OCI-LY1 (cell line): ENCODE results near the gene YPEL5.

Experiments used
- H2AFZ ChIP-seq: fragments of 200-600 bp; sonication (generic), shearing (Covaris generic); 2 replicates; pipeline ENCODE4 v1.6.0; 2014; ENCODE audit warnings: antibody characterized with exemption, mild to moderate bottlenecking, low read length
- H3F3A ChIP-seq: fragments of 200-600 bp; sonication (generic), shearing (Covaris generic); 2 replicates; pipeline ENCODE4 v1.6.0; 2014; ENCODE audit warnings: mild to moderate bottlenecking, antibody characterized with exemption, low read length, moderate library complexity; ENCODE audit not compliant: insufficient read depth
- H3K27ac ChIP-seq: fragments of 200-600 bp; sonication (generic); 2 replicates; pipeline ENCODE4 v1.5.1; 2014; ENCODE audit warnings: low read length, mixed run types, mild to moderate bottlenecking, low read depth; ENCODE audit not compliant: poor library complexity, severe bottlenecking
- H3K27me3 ChIP-seq: fragments of 200-600 bp; sonication (generic); 2 replicates; pipeline ENCODE4 v1.6.0; 2014; ENCODE audit warnings: antibody characterized with exemption, mild to moderate bottlenecking, low read length, moderate library complexity; ENCODE audit not compliant: insufficient read depth
- H3K36me3 ChIP-seq: fragments of 200-600 bp; sonication (generic); 2 replicates; pipeline ENCODE4 v1.6.1; 2014; ENCODE audit warnings: mild to moderate bottlenecking, antibody characterized with exemption, low read length, moderate library complexity, mixed read lengths; ENCODE audit not compliant: insufficient read depth
- H3K4me1 ChIP-seq: fragments of 200-600 bp; sonication (generic); 2 replicates; pipeline ENCODE4 v1.5.1; 2014; ENCODE audit warnings: mild to moderate bottlenecking, low read length, moderate library complexity; ENCODE audit not compliant: insufficient read depth, severe bottlenecking
- H3K4me2 ChIP-seq: fragments of 200-600 bp; sonication (generic), shearing (Covaris generic); 2 replicates; pipeline ENCODE4 v1.6.1; 2014; ENCODE audit warnings: low read length
- H3K4me3 ChIP-seq: fragments of 200-600 bp; sonication (generic); 2 replicates; pipeline ENCODE4 v1.5.1; 2014; ENCODE audit warnings: low read length, low read depth, mild to moderate bottlenecking, mixed read lengths; ENCODE audit not compliant: poor library complexity, severe bottlenecking
- H3K79me2 ChIP-seq: fragments of 200-600 bp; shearing (Covaris generic); 2 replicates; pipeline ENCODE4 v1.6.1; 2016; ENCODE audit warnings: mixed run types, low read length, mixed read lengths; ENCODE audit not compliant: insufficient read depth
- H3K9ac ChIP-seq: fragments of 200-600 bp; sonication (generic), shearing (Covaris generic); 2 replicates; pipeline ENCODE4 v1.6.1; 2014; ENCODE audit warnings: mild to moderate bottlenecking, low read length, mixed read lengths
- H3K9me2 ChIP-seq: fragments of 200-600 bp; sonication (generic), shearing (Covaris generic); 2 replicates; pipeline ENCODE4 v1.6.1; 2014; ENCODE audit warnings: low read depth, mild to moderate bottlenecking, low read length, mixed read lengths
- H3K9me3 ChIP-seq: fragments of 200-600 bp; shearing (Covaris generic); 2 replicates; pipeline ENCODE4 v1.6.1; 2014; ENCODE audit warnings: low read length, mixed read lengths
- H4K20me1 ChIP-seq: fragments of 200-600 bp; sonication (generic), shearing (Covaris generic); 2 replicates; pipeline ENCODE4 v1.6.0; 2016; ENCODE audit warnings: mild to moderate bottlenecking, low read length; ENCODE audit not compliant: insufficient read depth
- EZH2 ChIP-seq: fragments of 200-600 bp; sonication (generic), shearing (Covaris generic); IDR thresholded peaks from 2 replicates; pipeline ENCODE4 v1.8.0; 2017; ENCODE audit warnings: borderline replicate concordance, mixed run types, mild to moderate bottlenecking, antibody characterized with exemption, low read length, moderate library complexity, mixed read lengths
- TF ChIP-seq, protein P1 (sequence below): fragments of 200-600 bp; sonication (generic), shearing (Covaris generic); IDR thresholded peaks from 2 replicates; pipeline ENCODE4 v1.5.1; 2017; ENCODE audit warnings: mild to moderate bottlenecking, antibody characterized with exemption, low read length, moderate library complexity, mixed read lengths

Gene YPEL5

DNA sequence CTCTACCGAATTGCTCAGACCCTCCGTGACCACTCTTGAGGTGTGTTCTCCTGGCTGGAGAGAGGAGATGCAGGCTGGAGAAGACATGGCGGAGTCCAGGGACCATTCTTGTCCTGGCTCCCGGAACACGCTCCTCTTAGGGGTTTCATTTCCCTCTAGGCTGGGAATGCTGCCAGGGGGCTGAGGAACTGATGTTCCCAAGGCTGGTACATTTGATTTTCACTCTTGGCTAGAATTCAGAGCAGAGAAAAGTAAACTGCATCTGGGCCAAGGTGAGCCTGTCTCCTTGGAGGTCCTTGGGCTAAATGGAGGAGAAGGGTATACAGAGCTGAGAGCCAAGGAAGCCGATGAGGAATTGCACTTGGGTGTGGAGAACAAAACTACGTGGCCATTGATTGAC is 56.3 kb downstream of the YPEL5 start:
- Histone ChIP-seq H3K9me3 (no peaks in the 10 kb centered on the region), H3K4me2 (no peak overlapping the region), H3K4me1 (no peaks in the 10 kb centered on the region), H3K9ac (no peak overlapping the region), H3K79me2 (no peaks in the 10 kb centered on the region), H3K27ac (no peak overlapping the region), H3K9me2 (no peaks in the 10 kb centered on the region), H3K4me3 (no peak overlapping the region), H3F3A (no peaks in the 10 kb centered on the region), H2AFZ (no peak overlapping the region), H3K36me3 (no peaks in the 10 kb centered on the region), H3K27me3 (no peaks in the 10 kb centered on the region), H4K20me1 (no peaks in the 10 kb centered on the region)
- TF ChIP-seq, protein P1, sequence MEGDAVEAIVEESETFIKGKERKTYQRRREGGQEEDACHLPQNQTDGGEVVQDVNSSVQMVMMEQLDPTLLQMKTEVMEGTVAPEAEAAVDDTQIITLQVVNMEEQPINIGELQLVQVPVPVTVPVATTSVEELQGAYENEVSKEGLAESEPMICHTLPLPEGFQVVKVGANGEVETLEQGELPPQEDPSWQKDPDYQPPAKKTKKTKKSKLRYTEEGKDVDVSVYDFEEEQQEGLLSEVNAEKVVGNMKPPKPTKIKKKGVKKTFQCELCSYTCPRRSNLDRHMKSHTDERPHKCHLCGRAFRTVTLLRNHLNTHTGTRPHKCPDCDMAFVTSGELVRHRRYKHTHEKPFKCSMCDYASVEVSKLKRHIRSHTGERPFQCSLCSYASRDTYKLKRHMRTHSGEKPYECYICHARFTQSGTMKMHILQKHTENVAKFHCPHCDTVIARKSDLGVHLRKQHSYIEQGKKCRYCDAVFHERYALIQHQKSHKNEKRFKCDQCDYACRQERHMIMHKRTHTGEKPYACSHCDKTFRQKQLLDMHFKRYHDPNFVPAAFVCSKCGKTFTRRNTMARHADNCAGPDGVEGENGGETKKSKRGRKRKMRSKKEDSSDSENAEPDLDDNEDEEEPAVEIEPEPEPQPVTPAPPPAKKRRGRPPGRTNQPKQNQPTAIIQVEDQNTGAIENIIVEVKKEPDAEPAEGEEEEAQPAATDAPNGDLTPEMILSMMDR, result no peak
- TF ChIP-seq EZH2, result no peak

DNA sequence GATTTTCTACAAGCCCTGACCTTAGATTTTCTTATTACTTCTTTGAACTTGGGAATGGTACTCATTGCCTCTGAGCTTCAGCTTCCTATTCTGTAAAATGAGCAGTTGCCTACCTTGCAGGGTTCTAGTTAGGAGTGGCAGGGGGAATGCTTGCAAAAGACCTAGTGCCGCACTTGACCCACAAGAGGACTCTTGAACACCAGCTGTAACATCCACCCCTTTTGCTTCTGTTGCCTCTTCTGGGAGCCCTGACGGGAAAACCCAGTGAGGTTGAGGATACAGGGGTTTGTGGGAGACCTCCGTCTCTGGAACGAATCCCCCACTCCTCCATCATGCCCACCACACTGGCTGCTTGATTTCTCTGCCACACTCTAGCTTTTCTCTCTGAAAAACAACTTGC is 57.5 kb downstream of the YPEL5 start:
- H3K79me2 ChIP-seq, result no peaks in the 10 kb centered on the region
- H3K9me2 ChIP-seq, result no peaks in the 10 kb centered on the region
- no peaks in the 10 kb centered on the region for H3K9me3 ChIP-seq
- no peaks in the 10 kb centered on the region for H3K36me3 ChIP-seq
- H3K4me3 ChIP-seq, result no peak overlapping the region
- no peak overlapping the region for H2AFZ ChIP-seq
- H3F3A ChIP-seq, result no peaks in the 10 kb centered on the region
- no peak for TF ChIP-seq EZH2
- TF ChIP-seq, protein P1, result no peak
- H3K27ac ChIP-seq, result no peak overlapping the region
- H3K4me2 ChIP-seq, result no peak overlapping the region
- no peaks in the 10 kb centered on the region for H4K20me1 ChIP-seq
- no peak overlapping the region for H3K9ac ChIP-seq
- H3K27me3 ChIP-seq, result no peaks in the 10 kb centered on the region
- H3K4me1 ChIP-seq, result no peaks in the 10 kb centered on the region

DNA sequence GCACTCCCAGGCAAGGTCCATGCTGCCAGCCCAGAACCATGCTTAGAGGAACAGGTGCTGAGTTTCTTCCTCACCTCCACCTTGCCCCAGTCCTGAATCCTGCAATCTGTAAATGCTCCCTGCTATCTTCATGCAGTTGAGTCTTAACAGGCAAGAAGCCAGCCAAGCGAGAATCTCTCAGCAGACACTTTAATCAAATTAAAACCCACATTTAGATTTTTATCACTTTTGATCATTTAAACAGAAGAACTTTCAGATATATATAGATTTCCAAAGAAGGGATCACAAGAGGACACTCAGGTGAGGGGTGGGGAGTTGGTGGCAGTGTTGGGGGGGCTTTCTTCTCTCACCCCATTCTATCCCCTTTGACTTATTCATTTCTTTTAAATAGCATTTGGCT is 58.6 kb downstream of the YPEL5 start:
- Histone ChIP-seq H3K27me3 (no peaks in the 10 kb centered on the region), H3K36me3 (no peaks in the 10 kb centered on the region), H3K9ac (no peak overlapping the region), H3K9me2 (no peaks in the 10 kb centered on the region), H3K4me2 (no peak overlapping the region), H3K79me2 (no peaks in the 10 kb centered on the region), H3K27ac (no peak overlapping the region), H3K4me1 (no peaks in the 10 kb centered on the region), H4K20me1 (no peaks in the 10 kb centered on the region), H3K9me3 (no peaks in the 10 kb centered on the region), H3F3A (no peaks in the 10 kb centered on the region), H3K4me3 (no peak overlapping the region), H2AFZ (no peak overlapping the region)
- TF ChIP-seq, protein P1, result no peak
- no peak for TF ChIP-seq EZH2
